ENCODE measurements around the gene TSPAN5. TPM values are rescaled to one million over a fixed set of nuclear protein-coding genes. Genes with fewer than 3 reads are reported as not detected.

The TSPAN5 gene
- total and polyA plus RNA-seq, 9 of the 15 experiments (the other 6 are each of a cell fraction or from before 2014, with no cell fraction given): 0.58 to 6.6 (median 0.73) TPM

GRCh38 chr4:98510757-98511517, 147.5 kb downstream of the TSPAN5 start (continued):
- TF ChIP-seq TFE3 (CRISPR knock-in tag; IDR thresholded peaks at IDR 0.05): no peak
- no peak for TF ChIP-seq FOXJ2 (tag; IDR thresholded peaks at IDR 0.05)
- TF ChIP-seq HMGN3 (IDR thresholded peaks at IDR 0.05; ENCODE audit: borderline replicate concordance, extremely low read depth, insufficient read length, low read depth, low read length): no peak

- WGBS (ENCODE audit: insufficient coverage, low coverage, missing lambda C conversion rate): 17% methylated on average over 2 of the region's 2 CpGs
- Histone ChIP-seq H3K36me3 (ENCODE audit: control insufficient read depth, insufficient read depth, low read length) (no peaks in the 10 kb centered on the region), H3K4me1 (replicated peaks in 1 of 2; ENCODE audit: control insufficient read depth in 2 of 2, insufficient read depth in 2 of 2, low read length in 2 of 2) (peaks cover 5 to 11% of the 10 kb centered on the region in 2 experiments; a peak in 4 of 5 replicates), H3K9me3 (replicated peaks; ENCODE audit: control insufficient read depth, insufficient read depth, low read depth, low read length) (no peaks in the 10 kb centered on the region), H3K27ac (ENCODE audit: extremely low read depth, low read depth, low read length) (no peak overlapping the region), H4K20me1 (replicated peaks; ENCODE audit: control insufficient read depth, insufficient read depth, low read length) (no peaks in the 10 kb centered on the region), H3K4me3 (no peak overlapping the region), H3K27me3 (ENCODE audit: control insufficient read depth in 2 of 2, insufficient read depth in 2 of 2, low read length in 2 of 2) (0 out of 5 replicates have a peak, but pooled peaks cover 0 to 4% of the 10 kb centered on the region in 2 experiments), H2AFZ (ENCODE audit: low read depth, low read length) (peak overlapping the region; percentile 27; the same call in 1 of the 2 replicates), H3K79me2 (ENCODE audit: control insufficient read depth, insufficient read depth, low read length) (no peaks in the 10 kb centered on the region), H3K9me1 (ENCODE audit: control insufficient read depth, insufficient read depth, low read length) (no peaks in the 10 kb centered on the region), H3K4me2 (ENCODE audit: insufficient read depth, low read length) (no peak overlapping the region), H3K9ac (ENCODE audit: insufficient read depth in 1 of 2, low read depth in 2 of 2, low read length in 2 of 2) (no peak overlapping the region)
- intact Hi-C loops (cut with micrococcal nuclease) (no loop called here), in situ Hi-C loops (cut with MboI) (no loop called here)
- TF ChIP-seq ZBTB40 (IDR thresholded peaks at IDR 0.05) (peak; percentile 69), ZBTB40 (CRISPR knock-in tag; IDR thresholded peaks at IDR 0.05) (peak; percentile 54; the same call in 1 of the 2 replicates), NR2C2 (CRISPR knock-in tag; IDR thresholded peaks at IDR 0.05) (no peak), NR2C2 (tag; IDR thresholded peaks at IDR 0.05) (no peak)
- BruUV-seq (replicated peaks): no TSS peak
- ChIA-PET CTCF (ENCODE audit: low intra/inter-chr PET ratio) (no interaction called here), POLR2A (interaction anchor here (0.9 kb wide), 1 partner anchor 9 kb away, joined by 3 read pairs; no protein-coding TSS in a partner anchor)
- no peak for DNase-seq (ENCODE audit: extremely low read depth in 1 of 4, low spot score in 3 of 4)
- no peak for ATAC-seq
- FAIRE-seq: no peak
Measured at GRCh38 chr4:98510340-98510739, 148.1 kb downstream of the TSPAN5 start.

Data from K562 (cell line).